ENCODE results near the gene FTH1.
"Not testable (repeated sequence)": the region's sequence is repeated elsewhere in the genome, so short reads cannot be mapped to it uniquely, and the experiment has no call there.

The FTH1 gene

GRCh38 chr11:61978703-61979661 lies 11.5 kb upstream of the FTH1 start:
- DNase-seq: no peak

- no peak for DNase-seq
These were observed 9.5 kb upstream of the FTH1 start for GRCh38 chr11:61976813-61977475.

DNA sequence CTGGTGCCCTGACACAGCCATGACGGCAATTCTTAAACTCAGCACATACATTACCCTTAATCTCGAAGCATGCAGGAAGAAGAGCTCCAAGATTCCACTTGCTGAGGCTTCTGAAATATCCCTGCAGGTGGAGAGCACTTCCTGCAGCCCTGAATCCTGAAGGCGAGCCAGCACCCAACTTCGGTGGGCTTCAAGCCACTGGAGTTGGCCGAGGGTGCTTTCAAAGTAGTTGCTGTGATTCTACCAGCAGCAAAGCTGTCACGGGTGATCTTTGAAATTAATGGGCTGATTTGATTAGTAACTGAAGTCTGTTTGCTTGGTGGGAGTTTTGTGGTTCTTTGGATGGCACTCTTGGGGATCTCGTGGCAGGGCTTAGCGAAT lies 9.0 kb upstream of the FTH1 start:
- DNase-seq: no peak

DNA sequence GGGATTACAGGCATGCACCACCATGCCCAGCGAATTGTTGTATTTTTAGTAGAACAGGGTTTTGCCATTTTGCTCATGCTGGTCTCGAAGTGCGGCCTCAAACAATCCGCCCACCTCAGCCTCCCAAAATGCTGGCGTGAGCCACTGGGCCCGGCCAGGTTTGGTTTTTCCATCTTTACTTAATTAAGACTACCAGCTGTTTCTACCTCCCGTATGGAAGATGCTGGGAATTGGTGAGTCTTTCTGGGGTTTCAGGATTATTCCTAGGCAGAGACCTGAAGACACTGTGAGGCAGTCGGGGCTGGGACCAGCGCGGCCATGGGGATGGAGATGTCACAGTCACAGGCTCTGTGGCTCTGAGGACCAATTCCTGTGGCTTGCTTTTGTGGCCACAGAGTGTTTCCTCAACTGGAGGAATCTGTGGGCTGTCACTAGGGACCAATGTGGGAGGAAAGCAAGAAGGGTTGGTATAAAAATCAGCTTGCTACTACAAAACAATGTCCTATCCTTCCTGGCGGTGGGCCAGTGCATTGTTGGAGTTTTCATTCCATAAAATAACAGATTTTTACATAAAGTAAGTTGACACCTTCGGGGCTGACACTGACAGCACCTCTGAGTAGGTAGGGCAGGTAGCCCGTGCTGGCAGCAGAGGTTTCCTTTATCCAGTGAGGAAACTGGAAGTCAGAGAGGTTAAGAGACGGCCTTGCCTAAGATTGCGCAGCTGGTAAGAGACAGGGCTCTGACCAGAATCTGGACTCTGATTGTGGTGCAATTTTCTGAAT lies 8.4 kb upstream of the FTH1 start:
- no peak for DNase-seq

DNA sequence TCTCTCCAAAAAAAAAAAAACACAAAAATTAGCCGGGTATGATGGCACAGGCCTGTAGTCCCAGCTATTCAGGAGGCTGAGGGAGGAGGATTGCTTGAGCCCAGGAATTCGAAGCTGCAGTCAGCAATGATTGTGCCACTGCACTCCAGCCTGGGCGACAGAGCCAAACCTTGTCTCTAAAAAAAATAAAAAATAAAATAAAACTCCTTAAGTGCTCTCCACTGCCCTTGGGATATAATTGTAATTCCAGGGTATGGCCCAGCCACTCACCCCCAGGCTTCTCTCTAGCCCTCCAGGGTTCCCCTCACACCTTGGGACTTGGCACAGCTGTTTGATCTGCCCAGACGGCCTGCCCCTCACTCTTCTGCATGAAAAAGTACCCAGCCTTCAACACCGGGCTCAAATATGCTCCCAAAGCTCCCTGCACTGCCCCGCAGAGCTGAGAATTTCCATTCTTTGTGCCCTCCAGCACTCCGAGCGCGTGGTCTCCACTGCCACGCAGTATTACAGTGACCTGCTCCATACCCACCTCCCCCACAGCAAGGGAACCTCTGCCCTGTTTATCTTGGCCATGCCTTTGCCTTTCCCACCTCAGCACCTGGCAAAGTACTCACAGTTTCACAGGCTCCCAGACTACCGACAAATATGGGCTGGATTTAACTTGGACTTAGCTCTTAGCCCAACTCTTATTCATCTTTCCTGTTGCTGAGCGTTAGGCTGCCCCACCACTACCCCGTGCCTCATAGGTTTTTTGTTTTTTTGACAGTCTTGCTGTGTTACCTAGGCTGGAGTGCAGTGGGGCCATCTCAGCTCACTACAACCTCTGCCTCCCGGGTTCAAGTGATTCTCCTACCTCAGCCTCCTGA lies 7.6 kb upstream of the FTH1 start:
- DNase-seq: no peak

DNA sequence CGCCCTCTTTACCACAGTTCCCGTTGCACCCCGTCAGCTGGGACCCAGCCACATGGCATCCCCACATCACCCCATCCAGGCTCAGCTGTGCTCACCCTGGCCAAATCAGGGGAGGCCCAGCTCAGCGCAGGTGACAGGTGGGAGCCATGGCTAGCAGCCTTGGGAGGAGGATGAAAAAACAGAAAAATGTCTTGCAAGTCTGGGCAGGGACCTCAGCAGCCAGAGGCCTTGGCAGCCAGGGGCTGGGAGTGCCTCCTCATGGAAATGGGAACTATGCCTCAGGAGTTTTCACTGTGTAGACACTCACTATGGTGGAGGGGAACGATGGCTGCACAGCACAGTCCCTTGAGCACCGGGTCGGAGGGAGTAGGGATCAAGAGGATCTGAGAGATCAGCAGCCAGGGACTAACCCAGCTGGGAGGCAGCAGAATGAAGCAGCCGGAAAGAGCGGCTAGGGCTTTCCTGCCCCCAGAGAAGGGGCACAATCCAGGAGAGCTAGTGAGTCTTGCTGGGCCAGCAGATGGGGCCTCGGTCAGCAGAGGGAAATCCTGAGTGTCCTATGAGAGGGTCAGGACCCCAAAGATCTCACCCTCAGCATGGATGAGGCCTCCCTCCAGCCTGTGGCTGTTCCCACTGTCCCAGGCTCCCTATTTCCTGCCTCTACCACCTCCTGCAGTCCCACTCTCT lies 6.2 kb upstream of the FTH1 start:
- no peak for DNase-seq

GRCh38 chr11:61972672-61973475 lies 5.4 kb upstream of the FTH1 start:
- DNase-seq: peak; percentile 81

GRCh38 chr11:61972112-61972671 lies 4.8 kb upstream of the FTH1 start:
- DNase-seq: no peak

GRCh38 chr11:61971248-61972111 lies 4.0 kb upstream of the FTH1 start:
- peak; percentile 97 for DNase-seq

GRCh38 chr11:61969838-61970662 lies 2.6 kb upstream of the FTH1 start:
- DNase-seq: peak; percentile 94

DNA sequence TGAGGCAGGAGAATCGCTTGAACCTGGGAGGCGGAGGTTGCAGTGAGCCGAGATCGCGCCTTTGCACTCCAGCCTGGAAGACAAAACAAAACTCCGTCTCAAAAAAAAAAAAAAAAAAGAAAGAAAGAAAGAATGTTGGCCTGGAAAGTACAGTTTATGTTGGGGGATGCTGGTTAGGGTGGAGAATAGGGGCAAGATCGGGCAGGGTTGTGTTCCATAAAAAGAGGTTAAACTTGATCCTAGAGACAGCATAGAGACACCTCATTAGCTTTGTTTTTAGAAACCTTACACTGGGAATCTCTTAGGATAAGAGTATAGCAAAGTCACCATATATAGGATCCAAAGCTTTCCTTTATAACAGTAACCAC lies 1.9 kb upstream of the FTH1 start:
- no peak for DNase-seq

DNA sequence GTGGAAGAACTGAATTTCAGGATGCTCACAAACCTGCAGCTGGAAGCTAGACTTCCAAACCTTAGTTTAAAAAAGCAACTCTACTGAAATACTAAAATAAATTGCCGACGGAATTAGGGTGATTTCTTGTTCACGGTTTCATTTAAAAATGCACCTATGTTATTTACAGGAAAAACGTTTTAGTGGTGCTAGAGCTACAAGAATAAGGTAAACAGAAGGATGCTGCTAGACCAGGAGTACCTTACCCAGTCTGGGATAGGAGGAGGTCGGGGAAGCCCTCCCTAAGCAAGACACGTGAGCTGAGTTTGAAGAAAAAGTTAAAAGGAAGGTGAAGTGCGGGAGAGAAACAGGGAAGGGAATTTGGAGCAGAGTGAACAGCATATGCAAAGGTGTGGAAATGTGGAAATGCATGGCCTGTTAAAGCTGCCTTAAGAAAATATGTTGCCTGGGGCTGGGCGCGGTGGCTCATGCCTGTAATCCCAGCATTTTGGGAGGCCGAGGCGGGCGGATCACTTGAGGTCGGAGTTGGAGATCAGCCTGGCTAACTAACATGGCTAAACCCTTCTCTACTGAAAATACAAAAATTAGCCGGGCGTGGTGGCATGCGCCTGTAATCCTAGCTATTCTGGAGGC lies 1.4 kb upstream of the FTH1 start:
- no peak for DNase-seq

DNA sequence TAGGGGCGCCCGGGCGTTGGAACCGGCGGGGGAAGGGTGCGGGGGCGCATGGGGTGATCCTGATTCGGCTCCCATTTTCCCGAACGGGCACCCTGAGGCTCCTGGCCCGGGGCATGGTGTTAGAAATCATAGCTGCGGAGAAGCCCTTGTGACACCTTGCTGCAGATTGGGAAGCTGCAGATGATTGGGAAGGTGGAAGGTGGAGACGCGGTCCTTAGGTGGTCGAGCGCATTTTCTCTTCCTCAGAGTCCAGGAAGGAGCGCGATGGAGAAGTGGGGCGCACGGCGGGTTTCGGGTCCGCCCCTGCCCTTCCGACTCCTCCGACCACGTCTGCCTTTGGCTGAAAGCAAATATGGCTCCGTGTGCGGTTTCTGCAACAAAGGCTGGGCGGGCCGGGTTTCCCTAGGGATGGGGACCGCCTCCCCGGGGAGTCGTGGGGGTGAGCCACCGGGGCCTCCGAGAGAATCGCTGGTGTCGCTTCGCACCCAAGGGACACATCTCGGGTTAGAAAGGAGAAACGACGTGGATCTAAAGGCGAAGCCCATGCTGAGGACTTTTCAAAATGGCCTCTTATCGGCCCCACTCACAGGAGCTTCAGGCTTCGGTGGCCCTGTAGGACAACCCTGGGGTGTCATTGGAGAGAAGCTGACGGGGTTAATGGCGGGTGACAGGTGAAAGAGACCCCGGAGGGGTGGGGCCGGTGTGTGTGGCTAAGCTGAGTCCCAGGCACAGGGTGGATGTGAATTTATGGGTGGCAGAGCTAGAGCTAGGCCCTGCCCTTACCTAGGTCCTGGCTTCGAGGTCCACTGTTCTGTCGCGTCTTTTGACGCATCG lies 707 bp upstream of the FTH1 start:
- peak; percentile 15 for DNase-seq

DNA sequence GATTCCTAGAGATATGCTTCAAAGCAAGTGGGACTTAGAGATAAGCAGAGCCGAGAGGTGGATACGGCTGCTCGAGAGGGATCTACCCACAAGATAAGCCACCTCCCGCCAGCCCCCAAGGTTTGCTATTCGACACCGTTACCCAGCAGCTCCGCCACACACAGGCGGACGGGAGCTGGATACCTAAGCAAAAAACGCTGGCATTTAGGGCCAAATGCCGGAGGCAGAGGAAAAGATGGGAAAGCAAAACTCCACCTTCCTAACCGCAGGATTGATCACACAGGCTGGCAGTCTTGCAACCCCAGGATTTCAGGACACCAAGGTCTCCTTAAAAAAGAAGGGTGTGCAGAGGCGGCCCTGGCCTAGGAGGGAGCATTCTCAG lies 709 bp downstream of the FTH1 start:
- DNase-seq: peak; percentile 35

- DNase-seq: not testable (repeated sequence)
These were observed 2.7 kb downstream of the FTH1 start for GRCh38 chr11:61964666-61965271.

- no peak for DNase-seq
These were observed 3.3 kb downstream of the FTH1 start for GRCh38 chr11:61964058-61964665.
